Endodermal cell (in vitro differentiated cells): ENCODE measurements around the gene ARSK. TPM values are rescaled to one million over a fixed set of nuclear protein-coding genes. Genes with fewer than 3 reads are reported as not detected.

Experiments
- DNase-seq: peaks from one replicate; pipeline ENCODE4 v3.0.0-alpha.2; 2017
- H3K27ac ChIP-seq: 2 replicates; pipeline ENCODE4 v1.5.1; 2013; ENCODE audit warnings: mild to moderate bottlenecking, low read depth, low read length, moderate library complexity
- H3K27me3 ChIP-seq: 2 replicates; pipeline ENCODE4 v1.6.1; 2013; ENCODE audit warnings: mild to moderate bottlenecking, low read length, moderate library complexity; ENCODE audit not compliant: insufficient read depth, control insufficient read depth, poor library complexity, severe bottlenecking
- H3K36me3 ChIP-seq: 2 replicates; pipeline ENCODE4 v1.7.0; 2013; ENCODE audit warnings: mild to moderate bottlenecking, low read length, moderate library complexity; ENCODE audit not compliant: control insufficient read depth, insufficient read depth
- H3K4me1 ChIP-seq: one replicate; pipeline ENCODE4 v1.7.0; 2013; ENCODE audit warnings: low read length; ENCODE audit not compliant: control insufficient read depth, insufficient read depth
- H3K4me3 ChIP-seq: 2 replicates; pipeline ENCODE4 v1.5.1; 2013; ENCODE audit warnings: mild to moderate bottlenecking, low read length, moderate library complexity
- H3K9ac ChIP-seq: 2 replicates; pipeline ENCODE4 v1.6.1; 2013; ENCODE audit warnings: mild to moderate bottlenecking, low read length, moderate library complexity; ENCODE audit not compliant: poor library complexity, severe bottlenecking; ENCODE audit errors: extremely low read depth
- H3K9me3 ChIP-seq: 2 replicates; pipeline ENCODE4 v1.6.1; 2013; ENCODE audit warnings: mild to moderate bottlenecking, low read length, moderate library complexity; ENCODE audit not compliant: control insufficient read depth
- H3K27ac Mint-ChIP-seq: 2 replicates; pipeline ENCODE4 v1.8.0; 2020; ENCODE audit warnings: mixed read lengths
- H3K27me3 Mint-ChIP-seq: 2 replicates; pipeline ENCODE4 v1.8.0; 2021; ENCODE audit warnings: mild to moderate bottlenecking, mixed read lengths; ENCODE audit not compliant: insufficient read depth
- H3K36me3 Mint-ChIP-seq: 2 replicates; pipeline ENCODE4 v1.8.0; 2020; ENCODE audit warnings: low read depth, mixed read lengths
- H3K4me1 Mint-ChIP-seq: 2 replicates; pipeline ENCODE4 v1.8.0; 2020; ENCODE audit warnings: mixed read lengths
- H3K4me3 Mint-ChIP-seq: 2 replicates; pipeline ENCODE4 v1.8.0; 2020; ENCODE audit warnings: mild to moderate bottlenecking, moderate library complexity, mixed read lengths
- H3K9me3 Mint-ChIP-seq: 2 replicates; pipeline ENCODE4 v1.8.0; 2020; ENCODE audit warnings: mild to moderate bottlenecking, mixed read lengths
- WGBS, 2 experiments: methylation state at CpG; one replicate each; pipeline versions ENCODE4 v1.1.5 to v1.1.7; 2013; ENCODE audit warnings: missing lambda C conversion rate in 2 of 2, mixed read lengths in 1 of 2; ENCODE audit not compliant: insufficient coverage in 1 of 2, insufficient read length in 1 of 2; 5-methylcytosine and 5-hydroxymethylcytosine counted together
- total RNA-seq, 2 donors: library from RNA; stranded (reverse); fragmentation: NEBNext Ultra II Directional in 1 of 2; extraction: Animal tissue kit (Norgen Biotek cat#: 25700) in 1 of 2; gene quantifications; 2 replicates in 1 of 2; 3 replicates in 1 of 2; pipeline ENCODE4 v1.2.1, GENCODE V29; 2021
- TF ChIP-seq, protein P1 (sequence below): fragments of 200-600 bp; sonication (generic); conservative IDR thresholded peaks from 2 replicates; pipeline ENCODE4 v1.5.0; 2021; ENCODE audit warnings: antibody characterized with exemption, mild to moderate bottlenecking

ARSK gene
- total RNA-seq, 2 donors from 2014 or later: 11.7 to 13.5 TPM

DNA sequence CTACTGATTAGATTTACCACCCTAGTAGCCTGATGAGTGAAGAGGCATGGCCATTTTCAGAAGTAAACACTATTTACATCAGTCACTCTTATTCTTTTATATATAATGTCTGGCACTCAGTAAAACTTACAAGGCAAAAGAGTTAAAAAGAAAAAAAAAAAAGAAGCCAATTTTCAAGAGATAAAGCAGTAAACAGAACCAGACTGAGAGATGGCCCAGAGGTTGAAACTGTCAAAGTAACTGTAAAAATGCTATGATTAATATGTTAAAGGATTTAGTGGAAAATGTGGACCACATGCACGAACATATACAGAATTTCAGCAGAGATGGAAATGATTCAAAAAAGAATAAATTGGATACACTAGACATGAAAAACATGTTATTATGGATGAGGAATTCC, 58.6 kb downstream of the ARSK start:
- Mint-ChIP-seq H3K27ac (no peak overlapping the region), H3K4me3 (no peak overlapping the region), H3K9me3 (peaks cover 26% of the 10 kb centered on the region), H3K36me3 (peaks cover 5% of the 10 kb centered on the region), H3K27me3 (peaks cover 18% of the 10 kb centered on the region), H3K4me1 (peaks cover 7% of the 10 kb centered on the region)
- Histone ChIP-seq H3K9ac (no peak overlapping the region), H3K4me3 (no peak overlapping the region), H3K27me3 (peaks cover 8% of the 10 kb centered on the region), H3K27ac (no peak overlapping the region), H3K4me1 (no peaks in the 10 kb centered on the region), H3K9me3 (peaks cover 25% of the 10 kb centered on the region), H3K36me3 (no peaks in the 10 kb centered on the region)
- TF ChIP-seq, protein P1, sequence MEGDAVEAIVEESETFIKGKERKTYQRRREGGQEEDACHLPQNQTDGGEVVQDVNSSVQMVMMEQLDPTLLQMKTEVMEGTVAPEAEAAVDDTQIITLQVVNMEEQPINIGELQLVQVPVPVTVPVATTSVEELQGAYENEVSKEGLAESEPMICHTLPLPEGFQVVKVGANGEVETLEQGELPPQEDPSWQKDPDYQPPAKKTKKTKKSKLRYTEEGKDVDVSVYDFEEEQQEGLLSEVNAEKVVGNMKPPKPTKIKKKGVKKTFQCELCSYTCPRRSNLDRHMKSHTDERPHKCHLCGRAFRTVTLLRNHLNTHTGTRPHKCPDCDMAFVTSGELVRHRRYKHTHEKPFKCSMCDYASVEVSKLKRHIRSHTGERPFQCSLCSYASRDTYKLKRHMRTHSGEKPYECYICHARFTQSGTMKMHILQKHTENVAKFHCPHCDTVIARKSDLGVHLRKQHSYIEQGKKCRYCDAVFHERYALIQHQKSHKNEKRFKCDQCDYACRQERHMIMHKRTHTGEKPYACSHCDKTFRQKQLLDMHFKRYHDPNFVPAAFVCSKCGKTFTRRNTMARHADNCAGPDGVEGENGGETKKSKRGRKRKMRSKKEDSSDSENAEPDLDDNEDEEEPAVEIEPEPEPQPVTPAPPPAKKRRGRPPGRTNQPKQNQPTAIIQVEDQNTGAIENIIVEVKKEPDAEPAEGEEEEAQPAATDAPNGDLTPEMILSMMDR: no peak
- WGBS, 2 experiments: 97 to 100% methylated on average over 1 of the region's 1 CpG
- DNase-seq: no peak

DNA sequence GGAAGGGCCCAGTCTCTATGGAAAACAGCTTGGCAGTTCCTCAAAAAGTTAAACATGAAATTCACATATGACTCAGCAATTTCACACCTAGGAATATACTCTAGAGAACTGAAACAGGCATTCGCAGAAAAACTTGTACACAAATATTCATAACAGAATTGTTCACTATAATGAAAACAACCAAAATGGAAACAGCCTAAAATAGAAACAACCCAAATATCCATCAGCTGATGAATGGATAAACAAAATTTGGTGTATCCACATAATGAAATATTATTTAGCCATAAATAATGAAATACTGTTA, 60.2 kb downstream of the ARSK start:
- Mint-ChIP-seq H3K27me3 (peaks cover 34% of the 10 kb centered on the region), H3K27ac (no peak overlapping the region), H3K36me3 (peaks cover 5% of the 10 kb centered on the region), H3K9me3 (peaks cover 26% of the 10 kb centered on the region), H3K4me1 (peaks cover 5% of the 10 kb centered on the region), H3K4me3 (no peak overlapping the region)
- Histone ChIP-seq H3K4me3 (no peak overlapping the region), H3K36me3 (no peaks in the 10 kb centered on the region), H3K9ac (no peak overlapping the region), H3K4me1 (no peaks in the 10 kb centered on the region), H3K27me3 (peaks cover 24% of the 10 kb centered on the region), H3K27ac (no peak overlapping the region), H3K9me3 (peaks cover 25% of the 10 kb centered on the region)
- no peak for DNase-seq
- TF ChIP-seq, protein P1: no peak
- 96 to 100% methylated on average over 1 of the region's 1 CpG for WGBS, 2 experiments

DNA sequence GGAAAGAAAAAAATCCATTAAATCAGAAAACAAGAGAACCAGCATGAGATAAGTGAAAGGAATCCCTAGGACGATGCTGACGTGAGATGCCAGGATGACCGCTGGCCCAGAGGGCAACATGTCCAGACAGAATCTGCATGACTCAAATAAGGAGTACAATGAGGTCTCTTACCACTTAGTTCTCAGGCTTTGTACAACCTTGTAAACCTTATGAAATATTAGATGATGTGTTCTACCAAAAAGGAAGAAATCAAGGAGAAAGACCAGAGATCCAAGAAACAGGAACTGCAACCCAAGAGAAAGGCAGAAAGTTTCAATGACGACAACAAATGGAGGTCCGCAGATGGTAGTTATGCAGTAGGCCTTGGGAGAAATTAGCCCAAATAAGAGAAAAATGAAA, 62.2 kb downstream of the ARSK start:
- Histone ChIP-seq H3K9me3 (peaks cover 25% of the 10 kb centered on the region), H3K9ac (no peak overlapping the region), H3K4me1 (no peaks in the 10 kb centered on the region), H3K4me3 (no peak overlapping the region), H3K27me3 (peaks cover 42% of the 10 kb centered on the region), H3K36me3 (no peaks in the 10 kb centered on the region), H3K27ac (no peak overlapping the region)
- TF ChIP-seq, protein P1: no peak
- H3K27me3 Mint-ChIP-seq: peaks cover 48% of the 10 kb centered on the region
- WGBS, 2 experiments: 80 to 82% methylated on average over 5 of the region's 5 CpGs
- DNase-seq: no peak
- peaks cover 26% of the 10 kb centered on the region for H3K9me3 Mint-ChIP-seq
- H3K4me1 Mint-ChIP-seq: peaks cover 5% of the 10 kb centered on the region
- peaks cover 5% of the 10 kb centered on the region for H3K36me3 Mint-ChIP-seq
- H3K4me3 Mint-ChIP-seq: no peak overlapping the region
- H3K27ac Mint-ChIP-seq: no peak overlapping the region
